Upper lobe of left lung (tissue), 6 donors: ENCODE data around the gene RAF1. TPM values are rescaled to one million over a fixed set of nuclear protein-coding genes. Genes with fewer than 3 reads are reported as not detected.
A peak's percentile ranks its signal among the peaks of the same experiment; 100 is the strongest.

Source experiments
- ATAC-seq, 2 donors: fragments of 200-7000 bp; cut with Tn5 transposase; one replicate each; pipeline ENCODE4 v1.9.1; 2022; ENCODE audit warnings: mild to moderate bottlenecking in 2 of 2, moderate library complexity in 2 of 2; ENCODE audit not compliant: low FRiP score in 2 of 2
- DNase-seq, 2 donors: peaks; one replicate each; pipeline ENCODE4 v3.0.0-alpha.2; 2019 to 2020
- H3K27ac ChIP-seq, 4 donors: fragments of 200-600 bp; sonication (generic); one replicate each; pipeline ENCODE4 v1.5.1; 2016 to 2019
- H3K27me3 ChIP-seq, 4 donors: fragments of 200-600 bp; sonication (generic); one replicate each; pipeline ENCODE4 v1.5.1; 2017 to 2019
- H3K36me3 ChIP-seq, 4 donors: fragments of 200-600 bp; sonication (generic); one replicate each; pipeline ENCODE4 v1.5.1; 2016 to 2019
- H3K4me1 ChIP-seq, 4 donors: fragments of 200-600 bp; sonication (generic); one replicate each; pipeline ENCODE4 v1.5.1; 2018 to 2019
- H3K4me3 ChIP-seq, 4 donors: fragments of 200-600 bp; sonication (generic); one replicate each; pipeline ENCODE4 v1.5.1; 2017 to 2019; ENCODE audit warnings: mild to moderate bottlenecking in 2 of 4, moderate library complexity in 1 of 4
- H3K9me3 ChIP-seq, 4 donors: fragments of 200-600 bp; sonication (generic); one replicate each; pipeline ENCODE4 v1.5.1; 2018 to 2019
- CTCF ChIP-seq, 6 experiments: fragments of 450-650 bp in 4 of 6; fragments of 200-600 bp in 2 of 6; sonication (generic) in 2 of 6; IDR thresholded peaks; one replicate each; pipeline ENCODE4 v1.5.1; 2016 to 2019; ENCODE audit warnings: antibody characterized with exemption in 6 of 6
- EP300 ChIP-seq, 4 donors: sonication (generic); formaldehyde crosslinking; IDR thresholded peaks; one replicate each; pipeline ENCODE4 v1.5.1; 2017; ENCODE audit warnings: antibody characterized with exemption in 4 of 4, control low read depth in 2 of 4
- POLR2A ChIP-seq, 4 donors: fragments of 450-650 bp; IDR thresholded peaks; one replicate each; pipeline ENCODE4 v1.5.1; 2016 to 2017; ENCODE audit warnings: antibody characterized with exemption in 4 of 4, mild to moderate bottlenecking in 2 of 4
- POLR2AphosphoS5 ChIP-seq, 2 donors: sonication (generic); formaldehyde crosslinking; IDR thresholded peaks; one replicate each; pipeline ENCODE4 v1.5.1; 2017; ENCODE audit warnings: antibody characterized with exemption in 2 of 2
- WGBS, 2 donors: methylation state at CpG; one replicate each; pipeline ENCODE4 v1.1.5; 2017 to 2018; 5-methylcytosine and 5-hydroxymethylcytosine counted together
- total RNA-seq, 6 donors: library from RNA; depleted of rRNA in 4 of 6; stranded (reverse); fragments of >200 nt in 4 of 6; gene quantifications; one replicate each; pipeline versions ENCODE4 v1.1.0 to v1.2.1, GENCODE V29; 2016 to 2021
- donor health status: DM: no; HTN: no; CAD: no; lungs with moderate emphysema.
- donor health status: DM: no; HTN: yes; CAD: no; lungs with severe emphysema.

RAF1 gene
- total RNA-seq, 6 donors from 2014 or later: 78.7 to 195 (median 110) TPM

GRCh38 chr3:12579456-12579855, 84.5 kb downstream of the RAF1 start:
- Histone ChIP-seq H3K27me3 (no peaks in the 10 kb centered on the region), H3K4me3 (no peak overlapping the region), H3K4me1 (peaks cover 0 to 9% (median 5%) of the 10 kb centered on the region in 4 donors), H3K27ac (peak overlapping the region in 2 of 4 donors; percentile 13 to 57), H3K36me3 (peaks cover 38 to 100% (median 72%) of the 10 kb centered on the region in 4 donors), H3K9me3 (no peaks in the 10 kb centered on the region)
- peak in 1 of 2 donors; percentile 4 for ATAC-seq
- no peak for TF ChIP-seq POLR2AphosphoS5 (IDR thresholded peaks at IDR 0.05)
- TF ChIP-seq POLR2A (IDR thresholded peaks at IDR 0.05): no peak
- TF ChIP-seq CTCF (IDR thresholded peaks at IDR 0.05): no peak
- no peak for TF ChIP-seq EP300 (IDR thresholded peaks at IDR 0.05)
- no peak for DNase-seq
- WGBS, 2 donors: 71 to 83% methylated on average over 3 of the region's 3 CpGs

- Histone ChIP-seq H3K36me3 (peaks cover 38 to 100% (median 72%) of the 10 kb centered on the region in 4 donors), H3K27ac (no peak overlapping the region), H3K4me3 (no peak overlapping the region), H3K27me3 (no peaks in the 10 kb centered on the region), H3K4me1 (peaks cover 0 to 10% (median 6%) of the 10 kb centered on the region in 4 donors), H3K9me3 (no peaks in the 10 kb centered on the region)
- WGBS, 2 donors: 81 to 88% methylated on average over 2 of the region's 2 CpGs
- ATAC-seq (no peak), DNase-seq (no peak)
- no peak for TF ChIP-seq POLR2AphosphoS5 (IDR thresholded peaks at IDR 0.05)
- no peak for TF ChIP-seq POLR2A (IDR thresholded peaks at IDR 0.05)
- no peak for TF ChIP-seq EP300 (IDR thresholded peaks at IDR 0.05)
- TF ChIP-seq CTCF (IDR thresholded peaks at IDR 0.05): no peak
Observed at GRCh38 chr3:12578742-12579141, 85.2 kb downstream of the RAF1 start.

- WGBS, 2 donors: 79 to 94% methylated on average over 5 of the region's 5 CpGs
- no peaks in the 10 kb centered on the region for H3K9me3 ChIP-seq
- DNase-seq: no peak
- peaks cover 0 to 10% (median 6%) of the 10 kb centered on the region in 4 donors for H3K4me1 ChIP-seq
- TF ChIP-seq CTCF (IDR thresholded peaks at IDR 0.05) (no peak), POLR2A (IDR thresholded peaks at IDR 0.05) (no peak), EP300 (IDR thresholded peaks at IDR 0.05) (no peak), POLR2AphosphoS5 (IDR thresholded peaks at IDR 0.05) (no peak)
- H3K36me3 ChIP-seq: peaks cover 40 to 100% (median 74%) of the 10 kb centered on the region in 4 donors
- no peaks in the 10 kb centered on the region for H3K27me3 ChIP-seq
- no peak overlapping the region for H3K27ac ChIP-seq
- ATAC-seq: no peak
- no peak overlapping the region for H3K4me3 ChIP-seq
Observed at GRCh38 chr3:12577379-12577778, 86.5 kb downstream of the RAF1 start.

GRCh38 chr3:12574661-12575060, 89.3 kb downstream of the RAF1 start:
- Histone ChIP-seq H3K27ac (no peak overlapping the region), H3K9me3 (no peaks in the 10 kb centered on the region), H3K4me3 (no peak overlapping the region), H3K27me3 (no peaks in the 10 kb centered on the region), H3K36me3 (peaks cover 53 to 100% (median 80%) of the 10 kb centered on the region in 4 donors), H3K4me1 (peaks cover 0 to 8% (median 3%) of the 10 kb centered on the region in 4 donors)
- TF ChIP-seq CTCF (IDR thresholded peaks at IDR 0.05) (no peak), POLR2A (IDR thresholded peaks at IDR 0.05) (no peak), POLR2AphosphoS5 (IDR thresholded peaks at IDR 0.05) (no peak), EP300 (IDR thresholded peaks at IDR 0.05) (no peak)
- WGBS, 2 donors: 56 to 61% methylated on average over 6 to 7 of the region's 7 CpGs
- no peak for DNase-seq
- ATAC-seq: no peak

- Histone ChIP-seq H3K9me3 (no peaks in the 10 kb centered on the region), H3K27me3 (no peaks in the 10 kb centered on the region), H3K4me3 (no peak overlapping the region), H3K27ac (no peak overlapping the region), H3K4me1 (peaks cover 0 to 4% (median 2%) of the 10 kb centered on the region in 4 donors), H3K36me3 (peaks cover 54 to 100% (median 83%) of the 10 kb centered on the region in 4 donors)
- 97 to 98% methylated on average over 5 to 6 of the region's 6 CpGs for WGBS, 2 donors
- TF ChIP-seq POLR2A (IDR thresholded peaks at IDR 0.05) (no peak), EP300 (IDR thresholded peaks at IDR 0.05) (no peak), CTCF (IDR thresholded peaks at IDR 0.05) (no peak), POLR2AphosphoS5 (IDR thresholded peaks at IDR 0.05) (no peak)
- ATAC-seq: no peak
- no peak for DNase-seq
Observed at GRCh38 chr3:12574131-12574530, 89.8 kb downstream of the RAF1 start.
